SK-N-SH (cell line): Measurements from ENCODE around the gene VDR.

ENCODE experiments used
- FOXM1 ChIP-seq: IDR thresholded peaks from 2 replicates; pipeline ENCODE4 v1.4.0; 2012; ENCODE audit warnings: low read depth, mild to moderate bottlenecking
- GABPA ChIP-seq: IDR thresholded peaks from 2 replicates; pipeline ENCODE4 v1.4.0; 2012; ENCODE audit warnings: low read depth, mild to moderate bottlenecking
- MXI1 ChIP-seq: IDR thresholded peaks from 2 replicates; pipeline ENCODE4 v1.6.1; 2012; ENCODE audit warnings: mild to moderate bottlenecking, low read depth, low read length, improper control_type of control experiment
- POLR2AphosphoS5 ChIP-seq: IDR thresholded peaks from 2 replicates; pipeline ENCODE4 v1.6.1; 2012; ENCODE audit warnings: low read depth, low read length
- SIN3A ChIP-seq: IDR thresholded peaks from 2 replicates; pipeline ENCODE4 v1.6.1; 2012; ENCODE audit warnings: low read depth, mild to moderate bottlenecking, low read length, moderate library complexity, borderline replicate concordance
- TAF1 ChIP-seq: IDR thresholded peaks from 2 replicates; pipeline ENCODE4 v1.6.1; 2012; ENCODE audit warnings: low read depth, mild to moderate bottlenecking, low read length, moderate library complexity, borderline replicate concordance
- TEAD4 ChIP-seq: IDR thresholded peaks from 2 replicates; pipeline ENCODE4 v1.4.0; 2012; ENCODE audit warnings: mild to moderate bottlenecking, borderline replicate concordance; ENCODE audit not compliant: insufficient read depth
- TF ChIP-seq, protein P1 (sequence below): fragments of 200-600 bp; sonication (generic); IDR thresholded peaks from 2 replicates; pipeline ENCODE4 v1.6.1; 2017; ENCODE audit warnings: antibody characterized with exemption, mild to moderate bottlenecking, moderate library complexity
- TF ChIP-seq, protein P2 (sequence below): IDR thresholded peaks from 2 replicates; pipeline ENCODE4 v1.6.1; 2012; ENCODE audit warnings: mild to moderate bottlenecking, low read depth, low read length, moderate library complexity

GRCh38 chr12:47856721-47857575 lies 47.8 kb downstream of the VDR start:
- TF ChIP-seq, protein P1, sequence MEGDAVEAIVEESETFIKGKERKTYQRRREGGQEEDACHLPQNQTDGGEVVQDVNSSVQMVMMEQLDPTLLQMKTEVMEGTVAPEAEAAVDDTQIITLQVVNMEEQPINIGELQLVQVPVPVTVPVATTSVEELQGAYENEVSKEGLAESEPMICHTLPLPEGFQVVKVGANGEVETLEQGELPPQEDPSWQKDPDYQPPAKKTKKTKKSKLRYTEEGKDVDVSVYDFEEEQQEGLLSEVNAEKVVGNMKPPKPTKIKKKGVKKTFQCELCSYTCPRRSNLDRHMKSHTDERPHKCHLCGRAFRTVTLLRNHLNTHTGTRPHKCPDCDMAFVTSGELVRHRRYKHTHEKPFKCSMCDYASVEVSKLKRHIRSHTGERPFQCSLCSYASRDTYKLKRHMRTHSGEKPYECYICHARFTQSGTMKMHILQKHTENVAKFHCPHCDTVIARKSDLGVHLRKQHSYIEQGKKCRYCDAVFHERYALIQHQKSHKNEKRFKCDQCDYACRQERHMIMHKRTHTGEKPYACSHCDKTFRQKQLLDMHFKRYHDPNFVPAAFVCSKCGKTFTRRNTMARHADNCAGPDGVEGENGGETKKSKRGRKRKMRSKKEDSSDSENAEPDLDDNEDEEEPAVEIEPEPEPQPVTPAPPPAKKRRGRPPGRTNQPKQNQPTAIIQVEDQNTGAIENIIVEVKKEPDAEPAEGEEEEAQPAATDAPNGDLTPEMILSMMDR: no peak
- TF ChIP-seq SIN3A (no peak), TAF1 (no peak), MXI1 (no peak), FOXM1 (no peak), GABPA (no peak), TEAD4 (no peak), POLR2AphosphoS5 (no peak)
- TF ChIP-seq, protein P2, sequence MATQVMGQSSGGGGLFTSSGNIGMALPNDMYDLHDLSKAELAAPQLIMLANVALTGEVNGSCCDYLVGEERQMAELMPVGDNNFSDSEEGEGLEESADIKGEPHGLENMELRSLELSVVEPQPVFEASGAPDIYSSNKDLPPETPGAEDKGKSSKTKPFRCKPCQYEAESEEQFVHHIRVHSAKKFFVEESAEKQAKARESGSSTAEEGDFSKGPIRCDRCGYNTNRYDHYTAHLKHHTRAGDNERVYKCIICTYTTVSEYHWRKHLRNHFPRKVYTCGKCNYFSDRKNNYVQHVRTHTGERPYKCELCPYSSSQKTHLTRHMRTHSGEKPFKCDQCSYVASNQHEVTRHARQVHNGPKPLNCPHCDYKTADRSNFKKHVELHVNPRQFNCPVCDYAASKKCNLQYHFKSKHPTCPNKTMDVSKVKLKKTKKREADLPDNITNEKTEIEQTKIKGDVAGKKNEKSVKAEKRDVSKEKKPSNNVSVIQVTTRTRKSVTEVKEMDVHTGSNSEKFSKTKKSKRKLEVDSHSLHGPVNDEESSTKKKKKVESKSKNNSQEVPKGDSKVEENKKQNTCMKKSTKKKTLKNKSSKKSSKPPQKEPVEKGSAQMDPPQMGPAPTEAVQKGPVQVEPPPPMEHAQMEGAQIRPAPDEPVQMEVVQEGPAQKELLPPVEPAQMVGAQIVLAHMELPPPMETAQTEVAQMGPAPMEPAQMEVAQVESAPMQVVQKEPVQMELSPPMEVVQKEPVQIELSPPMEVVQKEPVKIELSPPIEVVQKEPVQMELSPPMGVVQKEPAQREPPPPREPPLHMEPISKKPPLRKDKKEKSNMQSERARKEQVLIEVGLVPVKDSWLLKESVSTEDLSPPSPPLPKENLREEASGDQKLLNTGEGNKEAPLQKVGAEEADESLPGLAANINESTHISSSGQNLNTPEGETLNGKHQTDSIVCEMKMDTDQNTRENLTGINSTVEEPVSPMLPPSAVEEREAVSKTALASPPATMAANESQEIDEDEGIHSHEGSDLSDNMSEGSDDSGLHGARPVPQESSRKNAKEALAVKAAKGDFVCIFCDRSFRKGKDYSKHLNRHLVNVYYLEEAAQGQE: no peak
